WTC11 (cell line): ENCODE data around the gene AP3B2. TPM values are rescaled to one million over a fixed set of nuclear protein-coding genes. Genes with fewer than 3 reads are reported as not detected.
A peak's percentile ranks its signal among the peaks of the same experiment; 100 is the strongest.

Experiments used
- ATAC-seq: fragments of 200-7000 bp; cut with Tn5 transposase; 2 replicates; pipeline ENCODE4 v1.10.0; 2021; ENCODE audit warnings: mild to moderate bottlenecking, moderate library complexity
- CTCF ChIA-PET: fragments of 300-600 bp; sonication (Branson Sonifier 250); formaldehyde crosslinking; loops from one replicate; lab custom pipeline; 2021; ENCODE audit warnings: antibody characterized with exemption; lab: Charles Lee
- POLR2A ChIA-PET: fragments of 350-600 bp; sonication (Branson Sonifier 250); formaldehyde crosslinking; loops from one replicate; lab custom pipeline; 2021; ENCODE audit warnings: antibody characterized with exemption; lab: Charles Lee
- DNase-seq: peaks from one replicate; pipeline ENCODE4 v3.0.0; 2021; ENCODE audit warnings: low spot score
- H3K27ac Mint-ChIP-seq: 2 replicates; pipeline ENCODE4 v1.8.0; 2021; ENCODE audit warnings: mixed read lengths
- H3K27me3 Mint-ChIP-seq: 2 replicates; pipeline ENCODE4 v1.8.0; 2021; ENCODE audit warnings: low read depth, mild to moderate bottlenecking, moderate library complexity, mixed read lengths
- H3K36me3 Mint-ChIP-seq: 2 replicates; pipeline ENCODE4 v1.8.0; 2021; ENCODE audit warnings: mixed read lengths
- H3K4me1 Mint-ChIP-seq: 2 replicates; pipeline ENCODE4 v1.8.0; 2022; ENCODE audit warnings: mixed read lengths
- H3K4me3 Mint-ChIP-seq: 2 replicates; pipeline ENCODE4 v1.8.0; 2021; ENCODE audit warnings: mild to moderate bottlenecking, moderate library complexity, mixed read lengths
- H3K9me3 Mint-ChIP-seq: 2 replicates; pipeline ENCODE4 v1.8.0; 2021; ENCODE audit warnings: mixed read lengths
- ATF3 ChIP-seq: sonication (generic); formaldehyde crosslinking; conservative IDR thresholded peaks from 2 replicates; pipeline ENCODE4 v1.8.1; 2022; ENCODE audit warnings: mild to moderate bottlenecking, missing genetic modification reagents
- ATF6 ChIP-seq: sonication (generic); formaldehyde crosslinking; IDR thresholded peaks from 2 replicates; pipeline ENCODE4 v1.8.1; 2023; ENCODE audit warnings: mild to moderate bottlenecking, missing genetic modification reagents
- ELF4 ChIP-seq: sonication (generic); formaldehyde crosslinking; IDR thresholded peaks from 2 replicates; pipeline ENCODE4 v1.8.1; 2022; ENCODE audit warnings: low read depth, mild to moderate bottlenecking, moderate library complexity, missing genetic modification reagents
- ETV6 ChIP-seq: sonication (generic); formaldehyde crosslinking; IDR thresholded peaks from 2 replicates; pipeline ENCODE4 v1.8.1; 2022; ENCODE audit warnings: mild to moderate bottlenecking, missing genetic modification reagents
- GRHL2 ChIP-seq: fragments of 250-450 bp; sonication (Bioruptor Pico); IDR thresholded peaks from 2 replicates; pipeline ENCODE4 v1.8.0; 2022; ENCODE audit warnings: mild to moderate bottlenecking, moderate library complexity; ENCODE audit not compliant: insufficient replicate concordance, severe bottlenecking
- JAZF1 ChIP-seq: fragments of 250-450 bp; sonication (Bioruptor Pico); IDR thresholded peaks from 2 replicates; pipeline ENCODE4 v1.9.0; 2021; ENCODE audit warnings: moderate library complexity, mild to moderate bottlenecking, inconsistent platforms
- KAT7 ChIP-seq: sonication (generic); formaldehyde crosslinking; IDR thresholded peaks from 2 replicates; pipeline ENCODE4 v1.8.1; 2023; ENCODE audit warnings: missing genetic modification reagents, mild to moderate bottlenecking, borderline replicate concordance
- MLX ChIP-seq: sonication (generic); formaldehyde crosslinking; IDR thresholded peaks from 2 replicates; pipeline ENCODE4 v1.8.1; 2023; ENCODE audit warnings: mild to moderate bottlenecking, missing genetic modification reagents, moderate library complexity
- NFYB ChIP-seq: sonication (generic); formaldehyde crosslinking; conservative IDR thresholded peaks from 2 replicates; pipeline ENCODE4 v1.8.0; 2022; ENCODE audit warnings: low read depth, missing genetic modification reagents
- NR3C1 ChIP-seq: sonication (generic); formaldehyde crosslinking; conservative IDR thresholded peaks from 2 replicates; pipeline ENCODE4 v1.8.1; 2023; ENCODE audit warnings: low read depth, mild to moderate bottlenecking, missing genetic modification reagents
- TEAD1 ChIP-seq: sonication (generic); formaldehyde crosslinking; IDR thresholded peaks from 2 replicates; pipeline ENCODE4 v1.8.0; 2022; ENCODE audit warnings: mild to moderate bottlenecking, missing genetic modification reagents
- ZMAT4 ChIP-seq: fragments of 250-450 bp; sonication (Bioruptor Pico); IDR thresholded peaks from 2 replicates; pipeline ENCODE4 v1.9.0; 2021; ENCODE audit warnings: mild to moderate bottlenecking
- ZNF281 ChIP-seq: sonication (generic); formaldehyde crosslinking; IDR thresholded peaks from 2 replicates; pipeline ENCODE4 v1.8.0; 2023; ENCODE audit warnings: mild to moderate bottlenecking, missing genetic modification reagents
- ZNF317 ChIP-seq: sonication (generic); formaldehyde crosslinking; IDR thresholded peaks from 2 replicates; pipeline ENCODE4 v1.8.1; 2023; ENCODE audit warnings: low read depth, mild to moderate bottlenecking, moderate library complexity, missing genetic modification reagents, borderline replicate concordance
- ZNF671 ChIP-seq: fragments of 250-450 bp; sonication (Bioruptor Pico); IDR thresholded peaks from 2 replicates; pipeline ENCODE4 v1.8.0; 2021; ENCODE audit warnings: mild to moderate bottlenecking
- total RNA-seq: library from RNA; stranded (reverse); gene quantifications from 3 replicates; pipeline ENCODE4 v1.2.3, GENCODE V29; 2021
- TF ChIP-seq, protein P1 (sequence below): sonication (generic); formaldehyde crosslinking; IDR thresholded peaks from 2 replicates; pipeline ENCODE4 v1.8.0; 2022; ENCODE audit warnings: mild to moderate bottlenecking, missing genetic modification reagents
- TF ChIP-seq, protein P2 (sequence below): fragments of 200-600 bp; IDR thresholded peaks from 2 replicates; pipeline ENCODE4 v1.8.0; 2022; ENCODE audit warnings: antibody characterized with exemption
- TF ChIP-seq, protein P3 (sequence below): fragments of 250-450 bp; sonication (Bioruptor Pico); IDR thresholded peaks from 2 replicates; pipeline ENCODE4 v1.8.0; 2021; ENCODE audit warnings: mild to moderate bottlenecking
- TF ChIP-seq, protein P4 (sequence below): sonication (generic); formaldehyde crosslinking; IDR thresholded peaks from 2 replicates; pipeline ENCODE4 v1.8.1; 2022; ENCODE audit warnings: low read depth, mild to moderate bottlenecking, moderate library complexity, missing genetic modification reagents, borderline replicate concordance

AP3B2 gene
- total RNA-seq, 1 experiment from 2014 or later, result 17.7 TPM

GRCh38 chr15:82730022-82730530, 20.4 kb upstream of the AP3B2 start:
- ATAC-seq, result peak; percentile 74
- H3K4me1 Mint-ChIP-seq, result no peaks in the 10 kb centered on the region
- ChIA-PET CTCF (interaction anchor here (0.6 kb wide), 1 partner anchor 555 kb away, joined by 3 read pairs; no protein-coding TSS in a partner anchor), POLR2A (no interaction called here)
- no peak overlapping the region for H3K4me3 Mint-ChIP-seq
- DNase-seq, result no peak
- H3K36me3 Mint-ChIP-seq, result no peaks in the 10 kb centered on the region
- H3K27me3 Mint-ChIP-seq, result 0 out of 2 replicates have a peak, but pooled peaks cover 2% of the 10 kb centered on the region
- H3K27ac Mint-ChIP-seq, result no peak overlapping the region
- TF ChIP-seq ATF3 (no peak), ETV6 (CRISPR knock-in tag) (no peak), GRHL2 (CRISPR knock-in tag) (no peak), ELF4 (CRISPR knock-in tag) (no peak), JAZF1 (no peak), NR3C1 (CRISPR knock-in tag) (no peak)
- TF ChIP-seq, protein P1, sequence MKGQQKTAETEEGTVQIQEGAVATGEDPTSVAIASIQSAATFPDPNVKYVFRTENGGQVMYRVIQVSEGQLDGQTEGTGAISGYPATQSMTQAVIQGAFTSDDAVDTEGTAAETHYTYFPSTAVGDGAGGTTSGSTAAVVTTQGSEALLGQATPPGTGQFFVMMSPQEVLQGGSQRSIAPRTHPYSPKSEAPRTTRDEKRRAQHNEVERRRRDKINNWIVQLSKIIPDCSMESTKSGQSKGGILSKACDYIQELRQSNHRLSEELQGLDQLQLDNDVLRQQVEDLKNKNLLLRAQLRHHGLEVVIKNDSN (CRISPR knock-in tag), result no peak
- TF ChIP-seq, protein P2, sequence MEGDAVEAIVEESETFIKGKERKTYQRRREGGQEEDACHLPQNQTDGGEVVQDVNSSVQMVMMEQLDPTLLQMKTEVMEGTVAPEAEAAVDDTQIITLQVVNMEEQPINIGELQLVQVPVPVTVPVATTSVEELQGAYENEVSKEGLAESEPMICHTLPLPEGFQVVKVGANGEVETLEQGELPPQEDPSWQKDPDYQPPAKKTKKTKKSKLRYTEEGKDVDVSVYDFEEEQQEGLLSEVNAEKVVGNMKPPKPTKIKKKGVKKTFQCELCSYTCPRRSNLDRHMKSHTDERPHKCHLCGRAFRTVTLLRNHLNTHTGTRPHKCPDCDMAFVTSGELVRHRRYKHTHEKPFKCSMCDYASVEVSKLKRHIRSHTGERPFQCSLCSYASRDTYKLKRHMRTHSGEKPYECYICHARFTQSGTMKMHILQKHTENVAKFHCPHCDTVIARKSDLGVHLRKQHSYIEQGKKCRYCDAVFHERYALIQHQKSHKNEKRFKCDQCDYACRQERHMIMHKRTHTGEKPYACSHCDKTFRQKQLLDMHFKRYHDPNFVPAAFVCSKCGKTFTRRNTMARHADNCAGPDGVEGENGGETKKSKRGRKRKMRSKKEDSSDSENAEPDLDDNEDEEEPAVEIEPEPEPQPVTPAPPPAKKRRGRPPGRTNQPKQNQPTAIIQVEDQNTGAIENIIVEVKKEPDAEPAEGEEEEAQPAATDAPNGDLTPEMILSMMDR, result no peak
- TF ChIP-seq, protein P3, sequence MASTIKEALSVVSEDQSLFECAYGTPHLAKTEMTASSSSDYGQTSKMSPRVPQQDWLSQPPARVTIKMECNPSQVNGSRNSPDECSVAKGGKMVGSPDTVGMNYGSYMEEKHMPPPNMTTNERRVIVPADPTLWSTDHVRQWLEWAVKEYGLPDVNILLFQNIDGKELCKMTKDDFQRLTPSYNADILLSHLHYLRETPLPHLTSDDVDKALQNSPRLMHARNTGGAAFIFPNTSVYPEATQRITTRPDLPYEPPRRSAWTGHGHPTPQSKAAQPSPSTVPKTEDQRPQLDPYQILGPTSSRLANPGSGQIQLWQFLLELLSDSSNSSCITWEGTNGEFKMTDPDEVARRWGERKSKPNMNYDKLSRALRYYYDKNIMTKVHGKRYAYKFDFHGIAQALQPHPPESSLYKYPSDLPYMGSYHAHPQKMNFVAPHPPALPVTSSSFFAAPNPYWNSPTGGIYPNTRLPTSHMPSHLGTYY (CRISPR knock-in tag), result no peak
- H3K9me3 Mint-ChIP-seq, result no peaks in the 10 kb centered on the region

DNA sequence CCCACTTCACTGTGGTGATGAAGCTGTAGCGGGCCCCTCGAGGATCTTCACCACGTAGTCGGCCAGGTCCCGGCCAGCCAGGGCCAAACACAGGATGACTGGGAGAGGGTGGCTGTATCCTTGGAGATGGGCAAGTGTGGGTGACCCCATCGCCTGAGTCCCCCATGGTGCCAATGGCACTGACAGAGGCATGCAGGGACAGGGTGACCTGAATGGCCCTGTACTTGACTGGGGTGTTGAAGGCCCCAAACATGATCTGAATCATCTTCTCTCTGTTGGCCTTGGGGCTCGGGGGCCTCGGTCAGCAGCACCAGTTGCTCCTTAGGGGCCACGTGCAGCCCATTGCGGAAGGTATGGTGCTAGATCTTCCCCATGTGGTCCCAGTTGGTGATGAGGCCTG, 17.1 kb upstream of the AP3B2 start:
- no peaks in the 10 kb centered on the region for H3K4me1 Mint-ChIP-seq
- ChIA-PET POLR2A (no interaction called here), CTCF (no interaction called here)
- H3K4me3 Mint-ChIP-seq, result no peak overlapping the region
- no peak overlapping the region for H3K27ac Mint-ChIP-seq
- H3K27me3 Mint-ChIP-seq, result peaks cover 6% of the 10 kb centered on the region; the same call in 1 of the 2 replicates
- no peaks in the 10 kb centered on the region for H3K9me3 Mint-ChIP-seq
- no peak for DNase-seq
- H3K36me3 Mint-ChIP-seq, result no peaks in the 10 kb centered on the region
- ATAC-seq, result no peak
- TF ChIP-seq, protein P3 (CRISPR knock-in tag), result no peak
- TF ChIP-seq NFYB (CRISPR knock-in tag), result no peak
- no peak for TF ChIP-seq TEAD1 (CRISPR knock-in tag)
- no peak for TF ChIP-seq ATF6 (CRISPR knock-in tag)
- TF ChIP-seq ETV6 (CRISPR knock-in tag), result no peak
- no peak for TF ChIP-seq ZNF671 (CRISPR knock-in tag)
- TF ChIP-seq ZNF281 (CRISPR knock-in tag), result no peak
- no peak for TF ChIP-seq KAT7 (CRISPR knock-in tag)
- TF ChIP-seq MLX (CRISPR knock-in tag), result no peak
- no peak for TF ChIP-seq ZNF317 (CRISPR knock-in tag)
- TF ChIP-seq GRHL2 (CRISPR knock-in tag), result no peak
- no peak for TF ChIP-seq ZMAT4 (CRISPR knock-in tag)
- TF ChIP-seq, protein P4, sequence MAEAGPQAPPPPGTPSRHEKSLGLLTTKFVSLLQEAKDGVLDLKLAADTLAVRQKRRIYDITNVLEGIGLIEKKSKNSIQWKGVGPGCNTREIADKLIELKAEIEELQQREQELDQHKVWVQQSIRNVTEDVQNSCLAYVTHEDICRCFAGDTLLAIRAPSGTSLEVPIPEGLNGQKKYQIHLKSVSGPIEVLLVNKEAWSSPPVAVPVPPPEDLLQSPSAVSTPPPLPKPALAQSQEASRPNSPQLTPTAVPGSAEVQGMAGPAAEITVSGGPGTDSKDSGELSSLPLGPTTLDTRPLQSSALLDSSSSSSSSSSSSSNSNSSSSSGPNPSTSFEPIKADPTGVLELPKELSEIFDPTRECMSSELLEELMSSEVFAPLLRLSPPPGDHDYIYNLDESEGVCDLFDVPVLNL (CRISPR knock-in tag), result no peak
